Kidney capillary endothelial cell (primary cell): ENCODE results near the gene IFT57.
"Not testable (repeated sequence)": the region's sequence is repeated elsewhere in the genome, so short reads cannot be mapped to it uniquely, and the experiment has no call there.

ENCODE experiments used
- DNase-seq: peaks from one replicate; pipeline ENCODE4 v3.0.0-alpha.2; 2018; ENCODE audit warnings: low spot score

Gene IFT57, protein sequence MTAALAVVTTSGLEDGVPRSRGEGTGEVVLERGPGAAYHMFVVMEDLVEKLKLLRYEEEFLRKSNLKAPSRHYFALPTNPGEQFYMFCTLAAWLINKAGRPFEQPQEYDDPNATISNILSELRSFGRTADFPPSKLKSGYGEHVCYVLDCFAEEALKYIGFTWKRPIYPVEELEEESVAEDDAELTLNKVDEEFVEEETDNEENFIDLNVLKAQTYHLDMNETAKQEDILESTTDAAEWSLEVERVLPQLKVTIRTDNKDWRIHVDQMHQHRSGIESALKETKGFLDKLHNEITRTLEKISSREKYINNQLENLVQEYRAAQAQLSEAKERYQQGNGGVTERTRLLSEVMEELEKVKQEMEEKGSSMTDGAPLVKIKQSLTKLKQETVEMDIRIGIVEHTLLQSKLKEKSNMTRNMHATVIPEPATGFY

DNA sequence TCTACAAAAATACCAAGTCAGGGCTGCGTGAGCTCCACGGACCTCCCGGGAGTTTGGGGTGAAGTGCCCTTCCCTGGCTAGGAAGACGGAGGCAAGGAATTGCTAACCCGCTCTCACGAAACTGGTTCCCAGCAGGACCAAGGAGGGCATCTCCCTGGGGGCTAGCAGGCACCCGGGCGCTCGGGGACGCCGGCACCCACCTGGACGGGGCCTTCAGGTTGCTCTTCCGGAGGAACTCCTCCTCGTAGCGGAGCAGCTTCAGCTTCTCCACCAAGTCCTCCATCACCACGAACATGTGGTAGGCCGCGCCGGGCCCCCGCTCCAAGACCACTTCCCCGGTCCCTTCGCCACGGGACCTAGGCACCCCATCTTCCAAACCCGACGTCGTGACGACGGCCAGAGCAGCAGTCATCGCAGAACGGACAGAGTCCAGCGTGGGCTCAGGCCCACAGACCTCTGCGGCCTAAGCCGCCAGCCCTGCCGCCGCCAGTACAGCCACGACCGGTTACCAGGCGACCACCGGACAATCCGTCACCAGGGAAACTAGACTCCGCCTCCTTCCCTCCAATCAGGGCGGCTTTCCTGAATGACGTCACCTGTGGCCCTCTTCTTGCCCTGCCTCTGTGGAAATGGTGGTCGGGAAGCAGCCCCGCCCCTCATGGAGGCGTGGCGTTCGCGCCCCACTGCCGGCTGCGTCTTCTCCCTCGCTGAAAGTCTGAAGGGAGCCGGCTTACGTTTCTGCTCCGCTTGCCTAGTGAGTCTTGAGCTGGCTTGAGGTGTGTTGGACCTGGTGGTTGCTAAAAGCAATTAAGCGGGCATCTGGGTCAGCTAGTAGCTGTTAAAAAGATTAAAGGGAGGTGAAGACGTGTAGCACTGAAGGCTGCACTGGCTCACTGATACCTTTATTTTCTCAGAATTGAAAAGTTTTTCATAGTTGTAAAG is at the start of gene IFT57:
Gene IFT57, minus strand, starts transcription at position 514 of the 942 bp plus-strand sequence. Its CDS starts 102 bp downstream, at position 412.
- DNase-seq = peak; percentile 97

GRCh38 chr3:108271626-108272025 is 49.4 kb upstream of the IFT57 start:
- no peak for DNase-seq

- not testable (repeated sequence) for DNase-seq
These were observed 46.0 kb upstream of the IFT57 start for GRCh38 chr3:108268235-108268634.

DNA sequence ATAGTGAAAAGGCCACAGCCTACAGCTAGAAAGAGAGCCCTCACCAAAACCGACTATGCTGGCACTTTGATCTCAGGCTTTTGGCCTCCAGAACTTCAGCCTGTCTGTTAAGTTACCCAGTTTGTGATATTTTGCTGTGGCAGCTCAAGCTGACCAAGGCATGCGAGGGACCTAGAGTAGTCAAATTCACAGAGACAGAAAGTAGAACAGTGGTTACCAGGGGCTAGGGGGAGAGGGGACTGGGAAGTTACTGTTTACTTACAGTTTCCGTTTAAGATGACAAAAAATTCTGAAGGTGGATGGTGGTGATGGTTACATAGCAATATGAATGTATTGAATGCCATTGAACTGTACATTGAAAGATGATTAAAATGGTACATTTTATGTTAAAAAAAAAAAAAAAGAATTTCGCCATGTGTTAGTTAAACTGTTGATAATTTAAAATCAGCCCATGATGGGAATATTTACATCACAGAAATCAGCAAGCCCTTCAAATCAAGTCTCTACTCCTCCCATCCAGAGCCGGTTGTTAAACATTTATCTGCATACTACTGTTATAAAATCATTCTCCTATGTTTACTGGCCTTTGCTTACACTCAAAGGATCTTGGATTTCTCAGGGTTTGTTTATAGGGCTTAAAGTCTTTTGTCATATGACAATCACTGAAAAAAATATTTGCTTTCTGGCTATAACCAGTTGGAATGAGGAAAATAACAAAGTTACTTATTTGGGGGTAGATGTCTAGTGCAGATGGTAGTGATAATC is 42.5 kb upstream of the IFT57 start:
- not testable (repeated sequence) for DNase-seq

- no peak for DNase-seq
These were observed 32.9 kb upstream of the IFT57 start for GRCh38 chr3:108255131-108255530.

DNA sequence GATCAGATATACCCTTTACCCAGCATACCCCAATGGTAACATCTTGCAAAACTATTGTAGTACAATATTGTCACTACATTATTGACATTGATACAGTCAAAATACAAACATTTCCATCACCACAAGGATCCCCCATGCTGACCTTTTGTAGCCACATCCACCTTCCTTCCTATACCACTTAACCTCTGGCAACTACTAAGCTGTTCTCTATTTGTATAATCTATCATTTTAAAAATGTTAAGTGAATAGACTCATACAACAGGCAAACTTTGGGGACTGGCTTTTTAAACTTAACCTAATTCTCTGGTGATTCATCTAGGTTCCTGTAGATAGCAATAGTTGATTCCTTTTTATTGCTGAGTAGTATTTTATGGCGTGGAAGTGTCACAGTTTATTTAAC is 29.6 kb upstream of the IFT57 start:
- no peak for DNase-seq

DNA sequence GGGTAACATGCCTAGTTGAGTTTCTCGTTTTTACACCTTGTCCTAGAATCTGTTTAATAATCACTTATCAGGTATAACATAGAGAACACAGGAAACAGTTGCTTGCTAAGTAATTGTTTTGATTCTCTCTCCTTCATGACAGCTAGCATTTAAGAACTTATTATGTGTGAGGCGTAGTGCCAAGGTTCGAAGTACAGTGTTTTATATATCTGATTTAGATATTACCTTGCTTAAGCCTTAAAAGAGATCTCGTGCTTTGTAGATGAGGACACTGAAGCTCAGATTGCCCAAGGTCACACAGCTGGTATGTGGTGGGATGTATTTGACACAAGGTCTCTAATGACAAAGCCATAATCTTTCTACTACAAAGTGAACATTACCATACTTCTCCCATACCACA is 29.0 kb upstream of the IFT57 start:
- DNase-seq = no peak

DNA sequence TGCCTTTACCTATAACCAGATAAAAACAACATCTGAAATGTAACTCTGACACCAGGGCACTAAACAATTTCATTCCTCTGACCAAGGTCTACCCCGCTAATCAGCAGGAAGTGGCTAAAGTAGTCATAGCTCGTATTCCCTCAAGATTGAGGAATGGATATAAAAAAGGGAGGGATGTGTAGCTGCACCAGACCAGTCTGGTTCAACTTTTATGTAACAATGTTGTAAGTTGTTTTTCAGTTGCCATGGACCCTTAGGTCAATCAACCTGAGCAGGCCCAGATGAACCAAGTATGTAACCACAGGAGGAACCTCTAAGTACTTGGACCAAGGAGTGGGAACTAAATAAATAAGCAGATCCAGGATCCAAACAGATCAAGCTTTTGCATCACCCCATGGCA is 28.4 kb upstream of the IFT57 start:
- DNase-seq = no peak

DNA sequence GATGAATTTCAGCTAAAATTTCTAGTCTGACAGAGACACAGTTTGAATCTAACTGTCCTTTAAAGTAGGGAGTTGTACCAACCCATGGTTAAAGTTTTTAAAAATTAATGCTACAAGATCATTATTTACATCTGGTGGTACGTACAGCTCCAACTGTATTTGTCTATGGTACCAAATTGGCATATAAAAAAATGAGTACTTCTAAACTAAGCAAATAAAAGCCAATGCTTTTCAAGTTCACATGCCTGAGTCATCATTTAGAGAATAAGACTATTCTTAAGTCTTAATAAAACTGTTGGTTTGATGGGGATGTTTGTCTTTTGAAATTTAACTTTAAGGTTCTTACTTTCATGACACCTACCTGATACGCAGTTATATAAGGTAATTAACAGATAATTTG is 21.0 kb upstream of the IFT57 start:
- no peak for DNase-seq

DNA sequence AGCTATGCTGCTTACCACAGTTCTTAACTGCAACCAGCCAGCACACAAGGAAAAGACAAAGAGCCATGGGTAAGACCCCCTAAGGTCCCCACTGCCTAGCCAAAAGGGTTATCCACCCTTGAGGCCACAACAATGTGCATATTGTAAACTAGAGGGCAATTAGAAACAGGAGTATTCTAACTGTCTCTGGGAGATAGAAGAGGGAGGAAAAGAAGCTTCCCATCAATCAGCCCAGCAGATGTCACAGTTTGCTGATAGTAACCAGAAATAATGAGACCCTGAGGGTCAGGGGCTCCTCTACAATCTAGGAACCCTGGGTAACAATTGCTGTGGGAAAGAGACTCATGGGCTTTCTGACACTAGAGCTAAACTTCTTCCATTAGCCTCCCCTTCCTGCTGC is 20.6 kb upstream of the IFT57 start:
- no peak for DNase-seq

- no peak for DNase-seq
These were observed 19.5 kb upstream of the IFT57 start for GRCh38 chr3:108241721-108242120.

GRCh38 chr3:108241146-108241545 is 18.9 kb upstream of the IFT57 start:
- no peak for DNase-seq

DNA sequence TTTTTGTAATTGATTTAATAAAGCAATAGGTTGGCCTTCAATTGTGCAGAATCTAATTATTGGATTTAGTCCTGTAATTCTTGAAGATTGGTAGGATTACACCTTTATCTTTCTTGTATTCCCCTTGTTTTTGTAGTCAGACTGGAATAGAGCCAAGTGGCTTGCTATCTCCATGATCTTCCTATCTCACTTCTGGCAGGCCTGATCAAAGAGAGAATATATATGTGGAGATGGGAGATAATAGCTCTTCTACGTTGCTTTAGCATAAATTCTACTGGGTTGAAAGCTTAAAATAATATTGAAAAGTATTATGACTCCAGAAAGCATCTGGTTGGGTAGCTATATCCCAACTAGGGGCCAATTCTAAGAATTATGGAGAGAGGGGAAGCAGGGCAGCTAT is 16.9 kb upstream of the IFT57 start:
- DNase-seq = no peak

GRCh38 chr3:108235290-108235689 is 13.1 kb upstream of the IFT57 start:
- DNase-seq = no peak

- no peak for DNase-seq
These were observed 12.2 kb upstream of the IFT57 start for GRCh38 chr3:108234387-108234957.

DNA sequence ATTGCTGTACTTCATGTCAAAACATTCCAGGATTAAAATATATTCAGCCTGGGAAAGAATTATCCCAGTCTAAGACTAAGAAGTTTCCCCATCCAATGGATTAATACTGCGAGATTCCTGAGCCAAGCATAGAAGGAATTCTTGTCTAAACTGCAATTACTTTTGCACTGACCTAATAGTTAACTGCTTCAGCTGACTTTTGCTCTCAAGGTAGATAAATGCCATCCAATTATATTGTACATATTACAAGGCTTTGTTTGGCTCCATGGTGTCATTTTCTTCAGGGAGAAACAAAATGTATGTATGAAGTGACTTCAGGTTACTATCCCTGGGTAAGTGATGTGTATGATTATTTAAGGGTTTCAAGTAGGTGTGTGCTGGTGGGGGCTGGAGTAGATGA is 6.1 kb upstream of the IFT57 start:
- no peak for DNase-seq

GRCh38 chr3:108227131-108227530 is 4.9 kb upstream of the IFT57 start:
- no peak for DNase-seq

DNA sequence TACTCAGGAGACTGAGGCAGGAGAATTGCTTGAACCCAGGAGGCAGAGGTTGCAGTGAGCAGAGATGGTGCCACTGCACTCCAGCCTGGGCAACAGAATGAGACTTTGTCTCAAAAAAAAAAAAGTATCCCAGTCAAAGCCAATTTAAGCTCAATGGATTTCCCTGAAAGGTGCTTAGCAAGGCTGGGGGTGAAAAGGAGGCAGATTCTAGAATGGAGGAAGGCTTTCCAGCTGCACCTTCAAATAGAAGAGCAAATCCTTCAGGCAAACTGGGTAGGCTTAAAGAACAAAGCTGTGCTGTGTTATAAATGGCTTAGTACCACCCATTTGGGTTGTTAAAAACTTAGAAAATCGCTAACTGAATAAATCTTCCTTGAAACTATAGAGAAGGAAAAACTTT is 3.0 kb upstream of the IFT57 start:
- no peak for DNase-seq

DNA sequence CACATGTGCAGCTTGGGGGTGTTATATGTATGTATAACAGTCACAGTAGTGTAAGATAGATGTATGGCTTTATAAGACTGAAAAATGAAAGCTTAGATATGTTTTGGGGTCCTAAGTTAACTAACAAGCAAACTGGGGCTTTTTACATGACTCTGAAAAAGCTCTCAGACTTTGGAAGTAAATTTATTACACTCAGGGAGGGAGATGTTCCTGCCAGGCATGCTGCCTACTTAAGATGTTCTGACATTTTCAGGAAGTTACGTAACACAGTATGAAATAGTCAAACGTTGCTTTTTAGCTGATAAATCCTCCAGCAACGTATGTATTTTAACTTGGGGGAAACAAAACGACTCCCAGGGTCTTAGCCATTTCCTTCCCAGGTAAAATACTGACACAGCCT is 1.7 kb upstream of the IFT57 start:
- DNase-seq = no peak

DNA sequence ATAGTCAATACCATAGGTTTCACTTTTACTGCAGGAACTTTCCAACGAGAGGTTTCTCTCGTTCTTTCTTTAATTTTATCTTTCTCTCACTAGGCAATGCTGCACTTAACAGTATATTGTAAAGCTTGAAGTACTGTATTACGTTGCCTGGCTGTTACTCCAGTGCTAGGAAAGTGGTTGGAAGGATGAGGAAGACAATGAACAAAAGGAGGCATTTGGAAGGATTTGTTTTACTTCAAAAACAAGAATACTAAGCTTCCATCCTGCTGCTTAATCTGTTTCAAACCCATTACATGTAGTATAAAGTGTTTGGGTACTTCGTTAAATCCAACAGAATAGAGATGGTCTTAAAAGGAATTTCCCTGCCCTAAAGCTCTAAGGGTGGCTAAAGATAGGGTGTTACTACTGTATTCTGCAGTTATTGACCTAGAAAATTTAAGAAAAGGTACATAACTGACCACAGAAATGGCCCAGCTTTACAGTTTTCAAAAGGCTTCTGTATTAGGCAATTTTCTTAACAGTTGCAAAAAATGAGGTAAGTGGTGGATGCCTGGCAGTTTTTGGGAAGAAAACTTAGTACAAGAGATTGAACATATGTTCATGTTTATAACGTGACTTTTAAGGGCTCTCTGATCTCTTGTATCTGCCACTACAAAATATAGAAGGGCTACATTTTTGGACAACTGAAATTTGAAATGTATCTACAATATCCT is 785 bp upstream of the IFT57 start:
- DNase-seq = no peak

DNA sequence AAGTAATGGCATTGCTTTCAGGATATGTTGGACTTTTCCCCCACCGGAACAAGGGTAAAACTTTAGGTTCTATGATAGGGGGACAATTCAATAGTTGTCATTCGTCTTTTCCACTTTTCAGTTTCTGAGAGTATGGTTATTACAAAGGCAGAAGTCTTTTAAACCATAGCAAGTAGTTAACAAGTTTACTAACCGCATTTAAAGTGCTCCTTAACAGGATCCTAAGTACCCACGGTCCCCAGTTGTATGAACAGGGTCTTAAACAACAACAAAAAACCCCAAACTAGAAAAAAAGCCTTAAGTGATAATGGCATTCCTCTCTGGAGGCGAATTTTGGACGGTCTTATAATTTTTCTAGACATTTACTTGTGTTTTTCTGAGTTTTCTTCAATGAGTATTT is 831 bp downstream of the IFT57 start:
- no peak for DNase-seq
